Measurements from ENCODE around the gene MIGA2. TPM values are rescaled to one million over a fixed set of nuclear protein-coding genes. Genes with fewer than 3 reads are reported as not detected.

Gene MIGA2
- total RNA-seq, 1 experiment from 2014 or later = 23.7 TPM

DNA sequence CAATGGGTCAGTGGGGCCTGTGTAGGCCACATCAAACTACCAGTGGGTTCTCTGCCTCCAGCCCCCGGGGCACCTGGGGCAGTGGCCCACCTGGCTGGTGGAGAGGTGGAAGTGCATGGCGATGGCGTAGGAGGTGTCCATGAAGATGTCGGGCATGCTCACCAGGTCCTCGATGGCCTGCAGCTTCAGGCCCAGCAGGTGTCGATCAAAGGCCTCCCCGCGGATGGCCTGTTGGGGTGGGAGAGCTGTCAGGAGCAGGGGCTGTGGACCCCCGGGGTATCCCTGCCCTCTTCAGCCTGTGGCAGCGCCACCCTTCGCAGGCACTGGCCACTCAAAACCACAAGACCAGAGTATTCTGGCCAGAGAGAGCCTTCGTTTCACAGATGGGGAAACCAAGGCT is 59.5 kb downstream of the MIGA2 start:
- ChIA-PET POLR2A (no interaction called here), CTCF (no interaction called here)
- no peak for ATAC-seq

More for the DNA sequence above, 59.5 kb downstream of the MIGA2 start:
- Histone ChIP-seq H3K9me3 (ENCODE audit: control insufficient read depth in 1 of 2, insufficient read depth in 1 of 2, low read depth in 1 of 2, low read length in 2 of 2) (no peaks in the 10 kb centered on the region), H2AFZ (ENCODE audit: low read depth, low read length, poor library complexity, severe bottlenecking) (no peak overlapping the region), H3K4me2 (ENCODE audit: low read length) (no peak overlapping the region), H3K36me3 (ENCODE audit: control insufficient read depth in 1 of 2, insufficient read depth in 2 of 2, low read length in 2 of 2) (no peaks in the 10 kb centered on the region; a peak in 1 of 4 replicates), H3K79me2 (ENCODE audit: insufficient read depth, low read length) (no peaks in the 10 kb centered on the region), H3K4me3 (replicated peaks in 1 of 2; ENCODE audit: low read depth in 1 of 2, low read length in 2 of 2) (no peak overlapping the region), H3K27me3 (ENCODE audit: insufficient read depth, low read length) (no peaks in the 10 kb centered on the region), H3K9ac (ENCODE audit: low read length) (no peak overlapping the region), H3K9me2 (ENCODE audit: insufficient read depth) (no peaks in the 10 kb centered on the region), H4K20me1 (ENCODE audit: insufficient read depth) (no peaks in the 10 kb centered on the region), H3K27ac (ENCODE audit: low read depth, low read length) (no peak overlapping the region), H3K4me1 (ENCODE audit: control insufficient read depth in 1 of 2, insufficient read depth in 2 of 2, low read length in 2 of 2) (no peaks in the 10 kb centered on the region)
- TF ChIP-seq ELF1 (IDR thresholded peaks at IDR 0.05; ENCODE audit: borderline replicate concordance, low read depth) (no peak), CBX3 (IDR thresholded peaks at IDR 0.05; ENCODE audit: low read depth) (no peak), POLR2A (IDR thresholded peaks at IDR 0.05; ENCODE audit: borderline replicate concordance, extremely low read depth, insufficient read depth, insufficient read length) (no peak), TCF7L2 (IDR thresholded peaks at IDR 0.05; ENCODE audit: borderline replicate concordance, extremely low read depth, insufficient read depth, insufficient read length) (no peak), SIN3A (IDR thresholded peaks at IDR 0.05; ENCODE audit: low read depth) (no peak), JUND (IDR thresholded peaks at IDR 0.05) (no peak), EGR1 (IDR thresholded peaks at IDR 0.05; ENCODE audit: low read depth) (no peak), FOSL1 (IDR thresholded peaks at IDR 0.05; ENCODE audit: low read depth) (no peak), POLR2AphosphoS5 (IDR thresholded peaks at IDR 0.05; ENCODE audit: low read depth, low read length) (no peak)
- TF ChIP-seq, protein P1, sequence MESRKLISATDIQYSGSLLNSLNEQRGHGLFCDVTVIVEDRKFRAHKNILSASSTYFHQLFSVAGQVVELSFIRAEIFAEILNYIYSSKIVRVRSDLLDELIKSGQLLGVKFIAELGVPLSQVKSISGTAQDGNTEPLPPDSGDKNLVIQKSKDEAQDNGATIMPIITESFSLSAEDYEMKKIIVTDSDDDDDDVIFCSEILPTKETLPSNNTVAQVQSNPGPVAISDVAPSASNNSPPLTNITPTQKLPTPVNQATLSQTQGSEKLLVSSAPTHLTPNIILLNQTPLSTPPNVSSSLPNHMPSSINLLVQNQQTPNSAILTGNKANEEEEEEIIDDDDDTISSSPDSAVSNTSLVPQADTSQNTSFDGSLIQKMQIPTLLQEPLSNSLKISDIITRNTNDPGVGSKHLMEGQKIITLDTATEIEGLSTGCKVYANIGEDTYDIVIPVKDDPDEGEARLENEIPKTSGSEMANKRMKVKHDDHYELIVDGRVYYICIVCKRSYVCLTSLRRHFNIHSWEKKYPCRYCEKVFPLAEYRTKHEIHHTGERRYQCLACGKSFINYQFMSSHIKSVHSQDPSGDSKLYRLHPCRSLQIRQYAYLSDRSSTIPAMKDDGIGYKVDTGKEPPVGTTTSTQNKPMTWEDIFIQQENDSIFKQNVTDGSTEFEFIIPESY (IDR thresholded peaks at IDR 0.05; ENCODE audit: extremely low read depth, insufficient replicate concordance, low read length) = no peak
- TF ChIP-seq, protein P2, sequence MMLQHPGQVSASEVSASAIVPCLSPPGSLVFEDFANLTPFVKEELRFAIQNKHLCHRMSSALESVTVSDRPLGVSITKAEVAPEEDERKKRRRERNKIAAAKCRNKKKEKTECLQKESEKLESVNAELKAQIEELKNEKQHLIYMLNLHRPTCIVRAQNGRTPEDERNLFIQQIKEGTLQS (IDR thresholded peaks at IDR 0.05) = no peak
- no peak for DNase-seq (ENCODE audit: low read depth, low spot score)
- intact Hi-C loops (cut with micrococcal nuclease) = no loop called here
- no TSS peak for BruUV-seq (replicated peaks)
- RAD21 ChIA-PET (ENCODE audit: low non-redundant PET in 1 of 2, low total read pairs in 2 of 2, uncharacterized antibody in 2 of 2, unreplicated experiment in 2 of 2) = no interaction called here
